Pulmonary artery endothelial cell (primary cell): ENCODE data around the gene CACTIN. TPM values are rescaled to one million over a fixed set of nuclear protein-coding genes. Genes with fewer than 3 reads are reported as not detected.
"Not testable (repeated sequence)": the region's sequence is repeated elsewhere in the genome, so short reads cannot be mapped to it uniquely, and the experiment has no call there.

Source experiments
- DNase-seq: peaks from one replicate; pipeline ENCODE4 v3.0.0-alpha.2; 2011; ENCODE audit warnings: low read depth, low spot score
- total RNA-seq: library from RNA; depleted of rRNA; stranded (reverse); fragments of >200 nt; gene quantifications from 2 replicates; pipeline ENCODE4 v1.2.3, GENCODE V29; 2014

CACTIN gene
- total RNA-seq, 1 donor from 2014 or later: 33.8 TPM

- no peak for DNase-seq
Observed at GRCh38 chr19:3590991-3591659, 35.5 kb downstream of the CACTIN start.

DNA sequence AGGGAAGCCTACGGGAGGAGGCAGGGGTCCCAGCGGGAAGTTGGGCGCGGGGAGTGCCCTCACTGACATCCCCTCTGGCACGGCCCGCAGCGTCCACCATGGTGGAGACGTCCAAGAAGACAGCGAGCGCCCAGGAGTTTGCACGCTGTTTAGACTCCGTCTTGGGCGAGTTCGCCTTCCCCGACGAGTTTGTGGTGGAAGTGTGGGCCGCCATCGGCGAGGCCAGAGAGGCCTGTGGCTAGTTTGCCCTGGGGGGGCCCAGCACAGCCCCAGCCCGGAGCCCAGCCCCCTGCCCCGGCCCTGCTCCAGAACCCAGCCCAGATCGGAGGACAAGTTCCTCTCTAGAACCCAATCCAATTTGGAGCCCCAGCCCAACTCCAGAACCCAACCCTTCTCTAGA lies 36.6 kb downstream of the CACTIN start:
- no peak for DNase-seq

GRCh38 chr19:3589439-3589838 lies 37.2 kb downstream of the CACTIN start:
- DNase-seq: no peak

DNA sequence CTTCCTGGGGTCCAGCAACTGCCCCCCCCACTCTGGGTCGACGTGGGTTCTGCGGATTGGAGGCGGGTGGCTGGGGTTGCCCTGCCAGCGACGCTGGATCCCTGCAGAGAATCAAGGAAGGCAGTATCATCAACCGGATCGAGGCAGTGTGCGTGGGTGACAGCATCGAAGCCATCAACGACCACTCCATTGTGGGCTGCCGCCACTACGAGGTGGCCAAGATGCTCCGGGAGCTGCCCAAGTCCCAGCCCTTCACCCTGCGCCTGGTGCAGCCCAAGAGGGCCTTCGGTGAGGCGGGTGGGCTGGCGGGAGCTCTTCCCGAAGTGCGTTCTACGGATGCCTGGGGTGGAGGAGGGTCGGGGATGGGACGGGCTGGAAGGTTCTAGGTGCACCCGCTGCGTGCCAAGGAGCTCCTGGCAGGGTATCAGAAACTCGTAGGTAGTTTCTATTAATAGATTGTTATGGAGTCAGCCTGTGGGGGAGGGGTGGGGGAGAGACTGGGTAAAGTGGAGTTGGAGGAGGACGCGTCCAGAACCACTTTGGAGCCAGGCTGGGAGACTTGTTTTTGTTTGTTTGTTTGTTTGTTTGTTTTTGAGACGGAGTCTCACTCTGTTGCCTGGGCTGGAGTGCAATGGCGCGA lies 39.8 kb downstream of the CACTIN start:
- DNase-seq: no peak

DNA sequence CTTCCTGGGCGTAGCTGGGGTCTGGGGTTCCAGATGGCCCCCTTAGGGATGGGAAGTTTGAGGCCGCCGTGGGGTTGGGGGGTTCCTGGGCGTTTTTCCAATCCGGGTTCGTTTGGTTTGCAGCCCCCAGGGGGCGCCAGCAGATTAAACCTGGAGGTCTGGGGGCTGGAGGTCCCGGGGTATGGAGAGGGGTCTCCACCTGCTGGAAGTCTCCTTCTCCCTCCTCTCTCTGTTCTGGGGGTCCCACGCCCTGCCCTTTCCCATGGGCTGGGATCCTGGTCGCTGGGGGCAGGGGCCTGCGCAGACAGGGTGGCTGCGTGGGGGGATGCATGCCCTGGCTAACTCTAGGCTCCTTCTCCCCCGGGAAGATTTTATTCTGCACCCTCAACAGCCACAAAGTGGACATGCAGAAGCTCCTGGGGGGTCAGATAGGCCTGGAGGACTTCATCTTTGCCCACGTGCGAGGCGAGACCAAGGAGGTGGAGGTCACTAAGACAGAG lies 40.4 kb downstream of the CACTIN start:
- DNase-seq: no peak

GRCh38 chr19:3585301-3586126 lies 41.1 kb downstream of the CACTIN start, which contains the start of gene GIPC3:
GIPC3 (plus strand) TSS chr19:3585478; CDS start chr19:3585598, 120 bp downstream.
- no peak for DNase-seq

GRCh38 chr19:3584036-3584802 lies 42.4 kb downstream of the CACTIN start:
- not testable (repeated sequence) for DNase-seq

DNA sequence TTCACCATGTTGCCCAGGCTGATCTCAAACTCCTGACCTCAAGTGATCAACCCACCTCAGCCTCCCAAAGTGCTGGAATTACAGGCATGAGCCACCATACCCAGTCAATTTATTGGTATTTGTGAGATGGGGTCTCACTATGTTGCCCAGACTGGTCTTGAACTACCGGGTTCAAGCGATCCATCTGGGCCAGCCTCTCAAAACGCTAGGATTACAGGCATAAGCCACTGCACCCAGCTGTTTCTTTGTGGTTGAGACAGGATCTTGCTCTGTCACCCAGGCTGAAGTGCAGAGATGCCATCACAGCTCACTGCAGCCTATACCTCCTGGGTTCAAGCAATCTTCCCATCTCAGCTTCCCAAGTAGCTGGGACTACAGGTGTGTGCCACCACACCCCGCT lies 44.8 kb downstream of the CACTIN start:
- not testable (repeated sequence) for DNase-seq

GRCh38 chr19:3580156-3580934 lies 46.2 kb downstream of the CACTIN start:
- DNase-seq: peak; percentile 66

DNA sequence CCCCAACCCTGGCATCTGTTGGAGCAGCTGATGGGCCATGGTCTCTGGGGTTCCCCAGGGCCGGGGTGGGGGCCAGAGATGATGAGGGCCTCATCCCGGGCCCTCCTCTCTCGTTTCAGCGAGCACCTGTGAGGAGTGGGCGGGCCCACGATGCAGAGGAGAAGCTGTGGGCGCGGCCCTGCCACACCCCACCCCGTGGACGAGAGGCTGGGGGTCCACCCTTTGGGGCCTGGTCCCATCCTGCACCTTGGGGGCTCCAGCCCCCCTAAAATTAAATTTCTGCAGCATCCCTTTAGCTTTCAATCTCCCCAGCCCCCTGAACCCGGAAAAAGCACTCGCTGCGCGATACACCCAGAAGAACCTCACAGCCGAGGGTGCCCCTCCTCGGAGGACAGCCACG lies 48.2 kb downstream of the CACTIN start:
- DNase-seq: no peak

DNA sequence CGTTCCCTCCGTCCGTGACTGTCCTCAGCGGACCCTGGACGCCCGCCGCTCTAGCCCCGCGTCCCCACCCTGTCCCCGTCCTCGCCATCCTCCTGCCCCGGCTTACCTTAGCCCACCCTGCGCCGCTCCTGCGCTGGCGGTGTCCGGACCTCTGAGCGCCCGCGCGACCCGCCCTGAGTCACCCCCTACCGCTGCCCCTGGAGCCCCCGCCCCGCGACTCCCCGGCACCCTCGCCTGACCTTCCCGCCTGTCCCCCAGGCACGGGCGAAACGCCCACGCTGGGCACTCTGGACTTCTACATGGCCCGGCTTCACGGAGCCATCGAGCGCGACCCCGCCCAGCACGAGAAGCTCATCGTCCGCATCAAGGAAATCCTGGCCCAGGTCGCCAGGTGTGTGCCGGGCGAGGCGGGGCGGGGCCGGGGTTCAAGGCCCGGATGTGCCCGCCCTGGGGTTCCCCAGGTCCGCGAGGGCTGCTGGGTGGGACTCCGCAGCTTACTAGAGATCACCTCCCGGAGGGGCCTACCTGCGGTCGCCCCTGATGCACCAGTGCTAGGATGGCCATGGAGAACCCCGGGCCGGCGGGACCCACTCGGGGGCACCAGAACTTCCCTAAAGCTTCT lies 48.8 kb downstream of the CACTIN start:
- no peak for DNase-seq

DNA sequence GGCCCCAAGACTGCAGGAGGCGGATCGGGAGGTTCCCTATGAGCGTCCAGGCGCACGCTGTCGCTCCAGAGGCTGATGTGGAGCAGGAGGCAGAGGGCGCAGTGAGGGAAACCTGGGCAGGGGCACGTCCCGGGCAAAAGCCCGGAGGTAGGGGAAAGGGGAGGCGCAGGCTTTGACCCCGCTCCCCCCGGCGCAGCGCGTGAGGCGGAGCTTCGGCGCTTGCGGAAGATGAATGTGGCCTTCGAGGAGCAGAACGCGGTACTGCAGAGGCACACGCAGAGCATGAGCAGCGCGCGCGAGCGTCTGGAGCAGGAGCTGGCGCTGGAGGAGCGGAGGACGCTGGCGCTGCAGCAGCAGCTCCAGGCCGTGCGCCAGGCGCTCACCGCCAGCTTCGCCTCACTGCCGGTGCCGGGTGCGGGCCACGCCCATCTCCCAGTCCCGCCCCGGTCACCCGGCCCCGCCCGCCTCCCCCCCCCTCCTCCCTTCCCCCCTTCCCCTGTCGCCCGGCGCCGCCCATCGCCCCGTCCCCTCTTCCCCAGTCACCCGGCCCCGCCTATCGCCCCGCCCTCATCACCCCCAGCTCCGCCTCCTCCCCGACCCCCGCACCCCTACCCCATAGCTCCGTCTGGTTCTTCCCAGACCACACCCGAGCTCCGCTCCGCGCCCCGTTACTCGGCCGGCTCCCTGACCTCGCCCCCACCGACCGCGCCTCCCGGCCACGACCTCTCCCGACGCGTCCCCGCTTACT lies 49.7 kb downstream of the CACTIN start:
- DNase-seq: no peak

DNA sequence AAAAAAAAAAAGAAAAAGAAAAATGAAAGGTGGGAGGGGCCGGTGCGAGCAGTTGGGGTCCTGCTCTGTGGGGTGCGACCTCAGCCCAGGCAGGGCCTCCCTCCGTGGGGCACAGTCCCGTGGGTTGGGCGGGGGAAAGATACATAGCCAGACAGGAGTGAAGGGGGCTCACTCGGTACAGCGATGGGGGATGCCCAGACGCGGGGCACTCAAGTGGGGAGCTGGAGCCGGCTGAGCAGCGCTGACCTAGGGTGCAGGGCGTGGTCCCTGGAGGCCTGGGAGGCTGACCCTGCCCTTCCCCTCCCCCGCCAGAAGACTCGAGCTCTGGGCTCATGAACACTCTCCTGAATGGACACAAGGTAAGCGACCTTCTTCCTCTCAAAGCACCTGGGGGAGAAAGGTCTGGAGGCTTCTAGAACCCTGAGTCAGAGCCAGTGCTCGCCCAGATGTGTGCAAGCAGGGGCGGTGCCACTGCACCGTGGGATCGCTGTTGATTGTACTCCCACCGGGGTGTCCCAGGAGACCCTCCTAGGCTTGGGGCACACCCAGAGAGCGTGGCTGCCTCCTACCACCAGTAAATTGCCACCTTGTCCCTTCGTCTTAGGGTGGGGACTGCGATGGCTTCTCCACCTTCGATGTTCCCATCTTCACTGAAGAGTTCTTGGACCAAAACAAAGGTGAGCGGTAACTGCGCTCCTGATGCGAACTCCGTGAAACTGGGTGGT lies 50.5 kb downstream of the CACTIN start:
- no peak for DNase-seq

DNA sequence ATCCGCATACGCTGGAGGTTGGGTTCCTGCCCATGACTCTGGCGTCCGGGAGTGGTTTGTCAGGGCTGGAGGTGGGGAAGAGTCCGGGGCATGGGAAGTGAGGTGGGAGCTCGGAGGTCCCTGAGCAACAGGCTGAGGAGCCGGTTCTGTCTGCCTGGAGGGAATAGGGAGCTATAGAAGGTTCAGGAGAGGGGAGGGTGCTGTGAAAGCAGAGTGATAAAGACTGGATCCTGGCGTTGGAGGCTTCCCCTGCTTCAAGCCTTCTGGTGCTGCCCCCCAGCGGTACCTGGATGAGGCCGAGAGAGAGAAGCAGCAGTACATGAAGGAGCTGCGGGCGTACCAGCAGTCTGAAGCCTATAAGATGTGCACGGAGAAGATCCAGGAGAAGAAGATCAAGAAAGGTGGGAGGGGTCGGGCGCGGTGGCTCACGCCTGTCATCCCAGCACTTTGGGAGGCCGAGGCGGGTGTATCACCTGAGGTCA lies 51.3 kb downstream of the CACTIN start:
- no peak for DNase-seq

DNA sequence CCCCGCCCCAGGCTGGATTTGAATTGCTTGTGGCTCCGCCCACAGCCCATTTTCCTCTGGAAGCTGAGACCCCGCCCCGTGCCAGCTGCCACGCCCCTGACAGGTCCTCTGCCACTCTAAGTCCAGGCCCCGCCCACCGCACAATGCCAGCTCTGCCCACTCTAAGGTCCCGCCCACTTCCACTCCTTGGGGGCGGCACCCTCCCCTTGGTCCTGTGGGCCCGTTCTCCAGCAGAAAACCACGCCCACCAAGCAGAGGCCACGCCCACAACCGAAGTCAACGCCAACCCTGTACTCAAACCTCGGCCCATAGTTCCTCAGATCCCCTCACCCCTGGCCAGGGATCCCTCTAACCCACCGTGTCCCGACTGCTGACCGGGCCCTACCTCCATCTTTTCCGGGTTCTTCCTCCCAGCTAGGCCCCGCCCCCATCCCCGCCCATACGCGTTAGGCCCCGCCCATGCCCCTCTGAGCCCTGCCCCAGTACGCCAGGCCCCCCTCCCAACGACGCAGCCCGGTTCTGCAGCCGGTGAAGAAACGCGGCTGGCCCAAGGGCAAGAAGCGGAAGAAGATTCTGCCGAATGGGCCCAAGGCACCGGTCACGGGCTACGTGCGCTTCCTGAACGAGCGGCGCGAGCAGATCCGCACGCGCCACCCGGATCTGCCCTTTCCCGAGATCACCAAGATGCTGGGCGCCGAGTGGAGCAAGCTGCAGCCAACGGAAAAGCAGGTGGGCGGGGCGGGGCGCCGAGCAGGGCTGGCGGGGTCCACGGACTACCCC lies 52.5 kb downstream of the CACTIN start:
- peak; percentile 94 for DNase-seq

DNA sequence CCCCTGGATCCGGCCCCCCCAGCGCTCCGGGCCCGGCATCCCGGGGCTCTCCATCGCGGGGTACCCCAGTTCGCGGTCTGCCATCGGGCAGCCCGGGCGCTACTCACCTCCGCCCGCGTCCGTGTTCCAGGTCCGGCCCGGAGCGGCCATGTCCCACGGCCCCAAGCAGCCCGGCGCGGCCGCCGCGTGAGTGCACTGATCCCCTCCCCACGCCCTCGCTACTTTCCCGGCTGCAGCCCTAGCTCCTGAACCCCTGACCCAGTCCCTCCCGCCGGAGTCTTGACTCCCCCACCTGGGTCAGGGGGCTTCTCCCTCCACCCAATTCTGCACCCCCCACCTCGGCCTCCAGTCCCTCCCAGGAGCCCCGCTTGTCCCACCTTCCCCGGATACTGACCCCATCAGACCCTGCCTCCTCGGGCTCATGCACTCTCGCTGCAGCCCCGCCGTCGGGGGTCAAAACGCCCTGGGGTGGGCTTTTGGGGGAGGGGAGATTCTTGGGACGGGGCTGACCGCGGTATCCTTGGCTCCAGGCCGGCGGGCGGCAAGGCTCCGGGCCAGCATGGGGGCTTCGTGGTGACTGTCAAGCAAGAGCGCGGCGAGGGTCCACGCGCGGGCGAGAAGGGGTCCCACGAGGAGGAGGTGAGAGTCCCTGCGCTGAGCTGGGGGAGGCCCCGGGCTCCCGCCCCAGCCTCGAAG lies 53.3 kb downstream of the CACTIN start:
- no peak for DNase-seq

DNA sequence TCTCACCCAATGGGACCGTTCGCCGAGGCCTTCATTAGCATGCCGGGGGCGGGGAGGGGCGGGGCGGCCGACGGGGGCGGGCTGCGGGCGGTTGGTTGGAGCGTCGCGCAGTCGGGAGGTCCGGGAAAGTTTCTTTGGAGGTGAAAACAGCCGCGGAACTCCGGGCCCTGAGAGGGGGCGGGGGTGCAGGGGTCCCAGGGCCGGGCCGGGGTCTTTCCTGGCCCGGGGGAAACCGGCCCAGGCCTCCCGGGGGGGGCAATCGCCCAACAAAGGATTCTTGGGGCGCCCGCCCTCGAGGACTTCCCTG lies 53.8 kb downstream of the CACTIN start, which contains the start of gene HMG20B:
TSS of gene HMG20B (plus strand) at position 90 of the 307 bp plus-strand sequence. CDS start 366 bp downstream, outside the sequence.
- DNase-seq: no peak
